GM21515 (cell line): Measurements from ENCODE around the gene AGAP1.

Experiments
- ATAC-seq: cut with Tn5 transposase; IDR thresholded peaks from one replicate; pipeline ENCODE4 v1.9.1; 2021; ENCODE audit not compliant: unreplicated experiment

The AGAP1 gene

DNA sequence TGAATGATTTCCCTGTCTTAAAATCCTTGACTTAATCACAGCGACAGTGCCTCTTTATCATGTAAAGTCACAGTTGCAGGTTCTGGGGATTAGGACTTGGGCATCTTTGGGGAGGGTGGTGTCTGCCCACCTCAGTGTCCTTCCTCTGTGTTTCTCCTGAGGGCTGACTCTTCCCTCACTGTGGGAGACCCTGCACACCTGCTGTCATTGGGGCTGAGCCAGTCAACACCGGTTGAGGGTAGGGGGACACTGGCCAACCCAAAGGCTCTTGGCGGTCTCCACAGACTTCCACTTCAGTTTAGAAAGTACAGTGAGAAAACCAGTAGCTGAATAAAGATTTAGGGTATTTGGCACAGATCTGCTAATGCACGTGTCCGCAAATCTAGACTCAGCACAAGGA, 36.9 kb downstream of the AGAP1 start:
- no peak for ATAC-seq

DNA sequence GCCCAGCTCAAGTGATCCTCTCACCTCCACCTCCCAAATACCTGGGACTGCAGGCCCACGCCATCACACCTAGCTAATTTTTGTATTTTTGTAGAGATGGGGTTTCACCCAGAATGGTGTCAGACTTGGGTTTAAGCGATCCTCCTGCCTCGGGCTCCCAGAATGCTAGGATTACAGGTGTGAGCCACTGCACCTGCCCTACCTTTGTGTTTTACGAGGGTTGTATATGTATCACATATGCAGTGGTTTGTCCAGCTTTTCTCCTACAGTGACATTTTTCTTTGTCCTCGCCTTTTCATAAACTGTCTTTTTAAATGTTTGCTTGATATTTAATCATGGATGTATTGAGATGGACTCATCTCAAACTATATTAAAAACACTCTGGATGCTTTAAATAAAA, 38.5 kb downstream of the AGAP1 start:
- no peak for ATAC-seq

DNA sequence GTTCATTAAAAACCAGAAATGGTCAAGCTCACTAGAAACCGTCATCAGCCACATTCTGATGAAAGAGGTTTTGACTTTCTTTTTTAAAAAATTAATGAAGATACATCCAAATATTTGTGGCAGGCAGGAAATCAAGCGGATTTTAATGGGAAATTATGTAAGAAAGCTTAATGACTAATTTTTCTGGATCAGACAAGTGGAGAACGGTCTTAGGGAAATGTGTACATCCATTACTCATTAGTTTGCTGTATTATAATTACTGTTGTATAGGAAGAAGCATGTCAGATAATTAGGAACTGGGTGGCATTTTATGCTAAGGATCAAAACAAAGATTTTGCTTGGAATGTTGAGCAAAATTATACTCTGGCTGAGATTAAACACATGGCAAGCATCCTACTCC, 39.4 kb downstream of the AGAP1 start:
- ATAC-seq, result no peak

DNA sequence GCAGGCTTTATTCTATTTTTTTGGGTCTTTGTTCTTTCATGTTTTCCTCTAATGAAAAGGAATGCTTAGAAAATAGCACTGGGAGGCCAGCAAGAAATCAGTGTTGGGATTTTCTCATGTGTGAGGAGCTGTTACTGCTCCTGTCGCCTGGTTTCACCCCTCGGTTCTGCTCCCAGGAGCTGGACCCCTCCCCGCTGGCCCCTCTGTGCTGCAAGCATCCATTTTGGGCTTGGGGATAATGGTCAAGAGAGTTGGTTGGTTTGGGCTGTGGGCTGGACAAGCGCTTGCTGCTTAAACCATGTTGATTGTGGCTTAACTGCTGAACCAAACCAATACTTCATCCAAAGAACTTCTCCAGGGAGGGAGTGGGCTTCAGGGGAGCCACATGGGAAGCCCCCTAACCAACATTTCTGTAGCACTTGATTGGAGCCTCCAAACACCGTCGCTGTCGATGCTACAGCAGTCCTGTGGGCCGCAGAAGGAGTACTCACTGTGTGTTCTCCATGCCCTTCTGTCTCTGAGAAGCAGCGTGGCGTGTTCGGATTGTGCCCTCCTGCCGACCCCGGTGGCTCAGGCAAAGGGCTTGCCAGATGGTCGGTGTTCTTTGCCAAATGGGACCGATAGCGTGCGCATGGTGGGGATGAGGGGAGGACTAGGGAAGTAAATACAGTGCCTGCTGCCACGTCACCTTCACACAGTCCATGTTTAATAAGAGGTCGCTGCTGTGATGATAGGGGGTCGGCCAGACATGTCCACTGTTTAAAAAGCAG, 40.0 kb downstream of the AGAP1 start:
- ATAC-seq, result no peak

DNA sequence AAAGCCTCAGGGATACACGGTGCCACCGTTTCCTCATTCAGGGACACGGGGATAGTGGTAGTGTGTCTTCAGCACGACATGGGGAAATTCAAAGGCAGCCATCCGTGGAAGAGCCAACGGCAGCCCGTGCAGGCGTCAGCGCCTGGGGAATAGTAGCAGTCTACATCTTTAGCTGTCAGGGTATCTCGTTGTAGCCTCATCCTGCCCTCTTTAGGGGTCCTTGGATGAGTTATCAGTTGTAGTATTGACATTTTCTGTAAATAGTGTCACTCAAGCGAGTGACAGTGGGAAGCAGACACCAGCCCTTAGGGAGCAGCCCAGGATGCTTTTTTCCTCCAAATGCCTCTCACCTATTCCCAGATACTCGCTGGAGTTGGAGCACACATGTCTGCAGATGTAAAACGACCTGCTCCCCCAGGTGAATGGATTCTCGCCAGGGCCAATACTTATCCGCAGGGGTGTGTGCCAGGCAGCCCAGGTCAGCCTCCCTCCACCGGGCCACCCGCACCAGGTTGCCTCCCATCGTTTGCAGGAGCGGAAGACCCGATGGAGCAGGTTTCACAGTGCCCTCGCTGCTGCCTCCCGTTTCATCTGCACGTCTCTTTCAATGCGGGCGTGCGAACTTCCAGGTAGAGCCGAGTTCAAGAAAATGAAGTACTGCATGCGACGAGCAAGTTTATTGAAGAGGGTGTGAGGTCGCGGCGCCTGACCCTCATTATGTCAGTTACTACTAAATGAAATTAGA, 41.0 kb downstream of the AGAP1 start:
- no peak for ATAC-seq

DNA sequence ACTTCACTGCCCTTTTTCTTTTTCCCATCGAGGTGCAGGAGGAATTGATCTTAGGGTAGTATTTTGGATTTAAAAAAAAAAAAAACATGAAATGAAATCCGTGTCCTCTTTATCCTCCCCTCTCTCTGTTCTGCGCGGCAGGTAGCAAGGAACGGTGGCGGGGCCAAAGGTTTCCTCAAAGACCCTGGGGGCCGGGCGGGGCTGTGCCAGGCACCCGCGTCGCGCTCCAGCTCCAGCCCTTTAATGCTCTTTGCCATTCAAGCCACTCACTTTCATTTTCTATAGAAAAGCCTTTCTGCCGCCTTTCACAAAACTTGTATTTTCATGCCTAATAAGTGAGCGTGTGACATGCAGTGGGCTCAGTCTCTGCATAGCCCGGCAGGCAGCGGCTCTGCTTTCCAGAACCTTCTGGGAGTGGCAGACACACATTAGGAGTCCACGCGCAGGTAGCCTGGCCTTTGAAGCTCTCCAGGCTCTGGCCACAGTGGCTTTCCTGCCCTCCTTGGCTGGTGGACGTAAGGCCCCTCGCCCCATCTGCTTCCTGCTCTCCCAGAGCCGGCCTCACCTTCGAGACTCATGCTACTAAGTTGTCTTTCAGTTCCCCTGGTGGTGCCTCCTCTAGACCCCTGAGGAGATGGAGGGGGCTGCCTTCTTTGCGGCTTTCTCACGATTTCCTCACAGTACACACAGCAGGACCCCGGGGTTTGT, 41.7 kb downstream of the AGAP1 start:
- ATAC-seq, result no peak

DNA sequence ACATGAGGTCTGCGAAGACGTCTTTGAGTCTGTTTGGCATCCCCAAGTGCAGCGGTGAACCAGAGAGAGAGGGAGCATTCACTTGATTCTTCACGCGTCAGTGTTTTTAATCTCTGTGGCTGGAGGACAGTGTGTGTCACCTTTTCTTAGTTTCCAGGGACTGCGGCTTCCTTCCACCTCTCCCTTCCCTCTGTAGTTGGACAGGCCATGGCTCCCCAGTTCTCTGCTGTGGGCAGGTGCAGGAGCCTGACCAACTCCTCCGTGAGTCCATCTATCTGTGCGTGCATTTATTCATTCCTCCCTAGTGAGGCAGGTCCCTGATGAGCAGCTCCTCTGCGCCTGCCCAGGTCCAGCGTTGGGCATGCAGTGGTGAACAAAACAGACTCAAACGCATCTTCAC, 42.9 kb downstream of the AGAP1 start:
- ATAC-seq, result no peak

DNA sequence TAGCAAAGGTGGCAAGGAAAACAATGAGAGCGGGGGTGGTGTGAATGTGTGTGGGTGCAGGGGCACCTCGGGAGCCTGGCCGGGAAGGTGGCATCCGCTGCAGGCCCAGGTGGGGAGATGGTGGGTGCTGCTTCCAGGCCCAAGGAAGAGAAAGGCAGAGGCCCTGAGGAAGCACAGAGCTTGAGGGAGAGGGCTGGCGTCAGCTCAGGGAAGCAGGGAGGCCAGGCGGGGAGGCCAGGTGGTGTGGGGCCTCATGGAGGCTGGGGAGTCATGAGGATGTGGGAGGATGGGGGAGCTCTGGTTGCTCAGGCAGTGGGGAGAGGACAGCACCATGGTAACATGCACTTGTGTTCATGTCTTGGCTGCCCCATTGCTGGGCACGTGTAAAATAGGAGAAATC, 43.3 kb downstream of the AGAP1 start:
- ATAC-seq, result no peak

DNA sequence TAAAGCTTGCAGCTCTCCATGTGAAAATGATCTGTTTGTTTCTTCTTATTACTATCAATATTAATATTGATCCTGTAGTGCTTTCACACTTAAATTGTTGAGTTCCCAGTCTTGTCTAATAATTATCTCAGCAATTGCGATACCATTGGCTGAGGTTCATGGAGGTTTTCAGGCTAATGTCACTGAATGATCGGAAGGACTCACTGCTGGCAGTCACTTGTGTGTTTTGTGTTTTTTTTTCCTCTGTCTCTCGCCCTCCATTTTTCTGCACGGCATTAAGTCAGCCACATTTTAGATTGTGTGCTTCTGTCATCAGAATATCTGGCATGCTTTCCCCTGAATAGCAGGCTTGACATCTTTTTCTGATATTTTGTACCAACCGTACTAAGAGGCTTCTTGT, 43.7 kb downstream of the AGAP1 start:
- ATAC-seq, result no peak

DNA sequence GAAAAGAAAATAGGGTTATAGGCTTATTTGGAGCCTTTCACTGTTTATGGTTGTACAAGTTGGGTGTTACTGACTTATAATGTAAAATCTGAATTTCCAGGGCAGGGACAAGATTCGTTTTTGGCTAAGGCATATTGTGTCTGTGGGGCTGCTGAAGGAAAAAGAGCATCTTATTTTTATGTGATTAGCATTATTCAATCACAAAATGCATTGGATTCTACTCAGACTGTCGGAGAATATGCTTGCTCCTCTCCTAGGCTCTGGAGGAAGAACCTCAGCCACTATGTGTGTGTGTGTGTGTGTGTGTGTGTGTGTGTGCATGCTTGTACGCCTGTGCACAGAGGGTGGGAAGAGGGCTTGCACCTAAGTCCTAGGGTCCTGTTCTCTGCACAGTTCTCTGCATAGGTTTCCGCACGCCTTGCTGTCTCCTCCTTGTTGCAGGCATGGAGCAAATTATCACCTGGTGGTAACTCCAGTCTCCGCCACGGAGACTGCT, 44.3 kb downstream of the AGAP1 start:
- ATAC-seq, result no peak

DNA sequence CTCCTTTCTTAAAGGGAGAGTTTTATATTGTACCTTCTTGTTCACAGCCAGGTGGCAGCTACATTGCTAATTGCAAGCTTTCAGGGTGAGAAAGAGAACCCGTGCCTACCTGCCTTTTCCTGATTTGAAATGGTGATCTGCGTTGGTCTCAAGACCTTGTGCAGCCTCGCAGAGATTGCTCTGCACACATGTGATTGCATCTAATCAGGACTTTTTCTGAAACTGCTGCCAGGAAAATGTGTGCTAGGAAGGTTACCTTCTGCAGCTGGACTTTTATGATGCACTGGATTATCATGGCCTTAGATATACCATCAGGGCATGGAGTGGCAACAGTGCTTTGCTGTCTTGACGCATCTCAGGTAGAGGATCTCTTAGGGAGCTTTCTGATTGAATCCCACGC, 45.1 kb downstream of the AGAP1 start:
- no peak for ATAC-seq

DNA sequence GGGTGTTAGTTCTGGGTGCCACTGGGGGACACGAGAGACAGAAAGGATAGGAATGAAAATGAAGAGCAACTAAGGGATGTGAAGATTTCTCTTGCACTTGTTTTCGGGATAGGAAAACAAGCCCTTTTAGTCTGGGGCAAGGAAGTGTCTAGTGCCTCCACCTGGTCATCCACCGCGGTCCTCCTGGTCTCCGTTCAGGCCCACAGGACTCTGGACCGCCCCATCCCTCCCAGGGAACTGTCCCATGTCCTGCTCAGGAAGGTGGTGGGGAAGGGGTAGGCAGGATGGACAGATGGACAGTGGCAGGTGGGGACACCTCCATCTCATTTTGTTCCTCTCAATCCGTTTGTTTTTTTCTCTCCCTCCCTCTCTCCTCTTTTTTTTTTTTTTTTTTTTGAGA, 45.9 kb downstream of the AGAP1 start:
- no peak for ATAC-seq

DNA sequence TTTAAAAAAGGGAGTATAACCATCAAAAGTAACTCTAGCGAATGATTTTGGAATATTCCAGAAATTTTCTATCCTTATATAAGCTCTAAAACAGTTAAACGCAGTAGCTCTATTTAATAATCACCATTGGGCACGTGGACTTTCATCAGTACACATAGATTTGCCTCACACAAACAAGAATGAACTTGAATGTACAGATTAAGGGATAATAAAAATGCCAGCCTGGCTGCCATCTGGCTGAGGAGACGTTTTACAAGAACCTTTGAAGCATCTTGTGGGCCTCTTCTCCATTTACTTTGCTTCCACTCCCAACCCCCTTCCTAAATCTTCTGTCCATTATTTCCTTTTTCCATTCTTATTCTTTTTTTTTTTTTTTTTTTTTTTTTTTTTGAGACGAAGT, 47.2 kb downstream of the AGAP1 start:
- ATAC-seq, result no peak

DNA sequence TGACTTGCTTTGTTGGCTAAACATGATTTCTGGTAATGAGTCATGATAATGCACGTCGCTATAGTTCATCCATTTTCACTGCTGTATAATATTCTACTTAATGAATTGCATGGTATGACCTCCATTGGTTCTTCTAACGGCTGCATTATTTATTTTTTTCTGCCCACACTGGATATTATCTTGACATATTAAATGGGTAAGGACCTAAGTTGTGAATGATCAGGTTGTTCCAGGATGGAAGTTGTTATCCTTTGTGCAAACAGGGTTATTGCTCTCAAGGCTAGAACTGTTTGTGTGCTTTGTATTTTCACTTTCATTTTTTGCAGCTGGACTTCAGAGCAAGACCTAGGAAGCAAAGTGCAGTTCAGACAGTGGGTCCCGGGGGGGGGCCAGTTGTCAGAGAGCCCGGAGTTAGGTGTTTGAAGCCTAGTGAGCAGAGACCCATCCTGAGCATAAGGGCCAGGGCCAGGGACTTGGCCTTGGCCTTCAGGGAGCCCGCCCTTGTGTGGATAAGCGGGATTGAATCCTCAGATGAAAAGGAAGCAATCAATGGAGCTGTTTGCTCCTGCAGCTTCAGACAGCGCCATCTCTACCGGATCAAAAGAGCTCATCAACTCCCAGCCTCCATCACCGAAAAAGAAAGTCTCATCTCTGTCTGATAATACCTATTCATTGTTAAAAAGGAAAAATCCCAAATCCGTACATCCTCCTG, 48.2 kb downstream of the AGAP1 start:
- no peak for ATAC-seq

DNA sequence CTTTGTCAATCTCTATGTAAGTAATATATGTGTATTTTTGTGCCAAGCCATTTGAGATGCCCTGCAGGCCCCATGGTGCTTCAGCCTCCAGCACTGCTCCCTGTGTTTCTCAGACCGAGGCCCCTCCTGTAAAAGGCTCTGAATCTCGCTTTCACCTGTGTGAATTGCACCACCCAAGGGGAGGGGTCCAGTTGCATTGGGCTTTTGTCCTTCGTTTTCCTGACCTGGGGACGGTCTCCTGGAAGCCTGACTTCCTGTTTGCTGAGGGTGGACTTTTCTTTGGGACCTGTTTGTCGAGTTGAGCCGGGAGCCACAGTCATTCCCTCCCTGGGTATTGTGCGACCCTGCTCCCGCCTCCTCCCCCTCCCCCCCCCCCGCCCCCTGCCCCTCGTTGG, 48.9 kb downstream of the AGAP1 start:
- no peak for ATAC-seq

DNA sequence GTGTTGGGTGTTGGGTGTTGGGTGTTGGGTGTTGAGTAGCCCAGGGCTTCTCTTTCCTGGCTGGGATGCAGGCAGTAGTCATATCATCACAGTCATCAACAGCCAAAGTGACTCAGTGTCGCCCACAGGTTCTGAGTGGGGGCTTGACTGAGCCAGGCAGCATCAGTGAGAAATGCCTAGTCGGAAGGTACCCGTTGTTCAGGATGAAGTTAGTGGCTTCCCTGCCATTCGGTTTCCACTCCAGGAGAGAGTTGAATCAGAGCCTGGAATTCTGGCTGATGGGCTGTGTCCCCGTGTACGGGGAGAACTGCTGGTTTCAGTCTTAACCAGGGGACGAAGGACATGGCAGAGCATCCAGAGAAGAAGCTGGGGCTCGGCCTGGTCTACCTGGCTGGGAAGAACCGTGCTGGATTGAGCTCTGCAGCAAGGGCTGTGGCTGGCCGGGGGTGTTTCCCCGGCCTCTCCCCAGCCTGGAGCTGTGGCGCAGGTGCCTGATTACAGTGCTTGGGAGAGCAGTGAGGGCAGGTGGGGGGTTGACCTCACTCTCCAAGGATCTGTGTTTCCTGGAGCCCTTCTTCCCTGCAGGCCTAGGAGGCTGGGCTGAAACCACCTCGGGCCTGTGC, 49.4 kb downstream of the AGAP1 start:
- no peak for ATAC-seq

DNA sequence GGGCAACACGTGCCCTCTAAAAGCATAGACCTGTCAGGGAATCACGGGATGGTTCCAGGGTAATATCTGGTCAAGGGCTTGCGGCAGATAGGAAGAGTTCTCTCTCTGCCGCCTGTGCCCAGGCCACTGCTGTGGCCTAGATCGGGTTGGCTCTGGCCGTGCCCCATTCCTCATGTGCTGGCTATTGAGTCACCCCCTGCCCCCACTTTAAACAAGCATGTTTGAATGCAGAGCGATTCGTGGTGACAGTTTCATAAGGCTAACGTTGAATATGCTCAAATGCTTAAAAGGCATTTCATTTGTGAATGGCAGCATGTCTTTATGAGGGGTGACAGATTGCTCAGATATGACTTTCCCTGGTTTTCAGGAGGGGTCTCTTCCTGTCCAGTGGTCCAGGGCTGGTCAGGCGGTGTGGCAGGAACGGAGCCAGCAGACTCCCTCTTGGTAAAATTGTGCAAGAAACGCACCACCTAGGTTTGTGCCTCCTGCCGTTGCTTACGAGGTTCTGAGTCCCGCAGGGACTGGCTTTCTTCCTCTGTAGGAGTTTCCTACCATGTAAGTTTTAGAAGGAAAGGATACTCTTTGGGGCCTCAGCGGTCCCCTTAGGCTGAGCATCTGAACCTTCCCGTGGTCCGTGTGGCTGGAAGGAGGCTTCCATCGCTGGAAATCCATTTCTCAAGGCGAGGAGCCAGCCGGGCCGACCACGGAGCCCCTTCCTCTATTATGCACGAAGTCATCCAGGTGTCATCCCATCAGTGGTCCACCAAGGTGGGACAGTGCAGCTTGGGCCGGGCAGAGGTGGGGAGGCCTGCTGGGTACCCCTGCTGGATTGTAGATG, 50.2 kb downstream of the AGAP1 start:
- no peak for ATAC-seq

DNA sequence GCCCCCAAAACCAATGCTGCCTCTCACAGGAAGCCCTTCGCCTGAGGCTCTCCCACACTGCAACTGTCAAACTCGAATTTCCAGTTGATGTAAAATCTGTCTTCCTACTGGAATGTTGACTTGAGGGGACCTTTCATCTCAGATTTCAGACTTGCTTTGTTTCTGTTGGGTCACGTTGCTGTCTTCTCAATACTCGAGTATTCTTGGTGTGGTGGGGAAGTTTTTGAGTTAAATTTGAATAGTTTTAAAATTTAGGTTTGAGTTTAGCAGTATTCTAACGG, 50.8 kb downstream of the AGAP1 start:
- ATAC-seq, result no peak

DNA sequence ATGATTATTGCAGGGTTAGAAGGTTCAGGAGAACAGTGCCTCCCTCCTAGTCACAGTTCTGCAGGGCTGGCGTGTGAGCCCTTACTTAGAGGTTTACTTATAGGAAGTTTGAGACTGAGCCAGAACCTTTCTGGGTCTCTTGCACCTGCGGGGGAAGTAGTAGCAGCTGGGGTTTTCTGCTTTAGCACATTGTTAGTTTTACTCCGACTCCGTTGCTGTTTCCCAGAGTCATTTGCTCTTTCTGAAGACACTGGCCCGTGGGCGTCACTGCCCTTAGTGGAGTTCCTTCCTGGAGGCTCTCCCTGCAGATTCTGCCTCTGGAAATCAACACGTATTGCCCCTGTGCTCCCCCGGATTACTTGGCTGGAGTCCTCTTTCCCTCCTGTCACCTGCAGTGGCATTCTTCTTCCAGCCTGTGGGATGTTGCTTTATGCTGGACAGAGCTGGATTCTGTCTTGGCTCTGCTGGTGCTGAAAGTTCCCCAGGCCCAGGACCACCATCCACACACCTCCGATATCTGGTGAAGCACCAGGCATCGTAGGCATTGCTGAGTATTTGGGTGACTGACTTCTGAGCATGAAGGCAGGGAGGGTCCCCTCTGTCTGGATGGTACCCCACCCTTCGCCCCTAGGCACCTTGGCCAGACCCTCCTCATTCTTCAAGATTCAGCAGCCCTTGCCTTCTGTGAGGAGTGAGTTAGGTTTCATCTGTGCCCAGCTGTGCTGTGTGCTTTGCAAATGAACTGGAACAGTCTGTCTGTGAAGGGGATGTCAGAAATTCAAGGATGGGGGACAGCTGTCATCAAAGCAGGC, 51.7 kb downstream of the AGAP1 start:
- ATAC-seq, result no peak

DNA sequence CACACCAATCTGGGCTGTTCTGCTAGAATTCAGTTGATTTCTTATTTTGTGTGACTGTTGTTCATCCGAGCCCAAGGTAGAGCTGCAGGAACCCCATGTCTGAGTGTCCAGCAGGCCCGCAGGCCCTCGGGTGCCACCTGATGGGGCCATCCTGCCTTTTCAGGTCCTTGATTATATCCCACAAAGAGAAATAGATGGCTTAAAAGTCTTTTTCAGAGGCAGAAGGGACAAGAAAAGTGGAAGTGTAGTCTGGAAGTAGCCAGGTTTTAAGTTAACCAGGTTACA, 52.2 kb downstream of the AGAP1 start:
- ATAC-seq, result no peak
